Measurements from ENCODE around the gene RPS6KA6.

- TF ChIP-seq CTCF (IDR thresholded peaks at IDR 0.05) = no peak
- no peak for TF ChIP-seq EZH2 (IDR thresholded peaks at IDR 0.05; ENCODE audit: borderline replicate concordance, insufficient read depth, low read depth, low read length, poor library complexity, severe bottlenecking)
Measured at GRCh38 chrX:84175958-84176357, 12.0 kb downstream of the RPS6KA6 start.

Data from B cell (primary cell).